Right ventricle myocardium superior (tissue), 1 donor: Measurements from ENCODE around the gene DOCK9. TPM values are rescaled to one million over a fixed set of nuclear protein-coding genes. Genes with fewer than 3 reads are reported as not detected.

Source experiments
- ATAC-seq: fragments of 200-7000 bp; cut with Tn5 transposase; one replicate; pipeline ENCODE4 v1.9.1; 2020; ENCODE audit warnings: mild to moderate bottlenecking; ENCODE audit not compliant: poor library complexity
- DNase-seq: peaks from one replicate; pipeline ENCODE4 v3.0.0-alpha.2; 2020
- intact Hi-C: fragments of 100-400 bp; cut with DNase I; formaldehyde crosslinking; loops from one replicate; pipeline ENCODE4 v1.11.2; 2022
- total RNA-seq: library from RNA; stranded (reverse); fragmentation: NEBNext Ultra II Directional; extraction: Animal tissue kit (Norgen Biotek cat#: 25700); gene quantifications from one replicate; pipeline ENCODE4 v1.2.1, GENCODE V29; 2021
- donor health status: DM: no; HTN: yes; CAD: no; lungs with severe emphysema.

DOCK9 gene
- total RNA-seq, 1 donor from 2014 or later, result 28.3 TPM

DNA sequence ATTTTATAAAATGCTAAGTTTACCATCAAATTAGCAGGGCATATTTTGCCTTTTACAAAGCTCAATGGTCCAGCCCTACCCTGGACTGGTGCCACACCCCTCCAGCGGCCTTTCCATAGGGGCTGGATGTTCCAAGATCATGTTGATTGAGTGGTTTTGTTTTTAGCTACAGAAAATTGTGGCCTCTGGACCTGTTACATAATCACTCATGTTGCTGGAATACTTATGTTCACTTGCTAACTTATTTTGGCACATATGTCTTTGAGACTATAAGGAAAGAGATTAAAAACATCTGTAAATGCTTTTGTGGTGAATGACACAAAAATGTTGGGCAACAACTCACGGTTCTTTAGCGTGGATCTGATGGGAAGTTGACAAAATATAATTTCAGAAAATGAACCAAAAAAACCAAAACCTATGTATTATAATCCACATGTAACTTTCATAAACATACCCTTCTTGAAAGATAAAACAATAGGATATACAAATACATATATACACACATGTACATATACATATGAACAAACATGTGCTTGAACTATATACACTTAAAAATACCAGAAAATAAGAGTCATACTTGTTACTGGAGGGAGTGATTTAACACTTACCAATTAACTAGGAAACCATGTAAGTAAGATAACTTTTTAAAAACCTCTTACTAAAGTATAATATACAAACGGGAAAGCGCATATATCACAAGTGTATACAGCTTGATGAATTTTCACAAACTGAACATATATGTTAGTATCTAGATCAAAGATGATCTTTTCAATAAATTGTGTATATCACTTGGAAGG, 178.8 kb downstream of the DOCK9 start:
- ATAC-seq (no peak), DNase-seq (no peak)
- intact Hi-C loops, result no loop called here

DNA sequence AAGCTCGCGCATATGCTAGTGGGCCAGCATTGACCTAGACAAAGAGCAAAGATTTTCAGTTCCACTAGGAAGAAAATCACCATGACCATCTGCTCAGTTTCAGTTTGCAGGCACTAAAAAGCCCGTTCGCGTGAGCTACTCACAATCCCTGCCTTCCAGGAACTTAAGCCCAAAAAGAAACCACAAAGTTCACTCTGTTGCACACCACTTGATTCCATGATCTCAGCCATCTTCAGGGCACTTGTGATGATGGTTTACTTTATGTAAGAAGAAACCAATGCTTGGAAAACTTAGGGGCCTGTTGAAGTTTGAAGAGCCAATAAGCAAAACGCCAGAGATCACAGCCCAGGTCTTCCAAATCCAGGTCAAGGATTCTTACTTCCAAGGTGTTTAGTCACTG, 180.4 kb downstream of the DOCK9 start:
- DNase-seq (no peak), ATAC-seq (no peak)
- intact Hi-C loops, result no loop called here

DNA sequence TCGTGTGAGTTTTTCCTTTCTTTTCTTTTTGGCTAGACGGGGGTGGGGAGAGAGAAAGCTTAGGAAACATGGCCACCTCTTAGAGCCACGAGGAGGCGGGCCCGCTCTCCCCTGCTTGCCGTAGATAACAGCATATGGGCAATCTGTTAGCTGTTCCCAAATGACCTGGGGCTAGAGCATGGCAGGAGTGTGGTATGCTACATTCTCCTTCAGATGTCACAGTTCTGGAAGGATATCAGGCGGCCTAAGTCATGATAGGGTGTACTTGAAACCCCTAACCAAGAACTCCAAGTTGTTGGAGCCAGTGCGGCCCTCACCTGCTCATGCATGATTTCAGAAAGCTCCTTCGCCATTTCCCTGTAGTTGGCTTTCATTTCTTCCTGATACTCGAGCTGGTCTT, 181.1 kb downstream of the DOCK9 start:
- no peak for ATAC-seq
- no peak for DNase-seq
- intact Hi-C loops, result no loop called here

DNA sequence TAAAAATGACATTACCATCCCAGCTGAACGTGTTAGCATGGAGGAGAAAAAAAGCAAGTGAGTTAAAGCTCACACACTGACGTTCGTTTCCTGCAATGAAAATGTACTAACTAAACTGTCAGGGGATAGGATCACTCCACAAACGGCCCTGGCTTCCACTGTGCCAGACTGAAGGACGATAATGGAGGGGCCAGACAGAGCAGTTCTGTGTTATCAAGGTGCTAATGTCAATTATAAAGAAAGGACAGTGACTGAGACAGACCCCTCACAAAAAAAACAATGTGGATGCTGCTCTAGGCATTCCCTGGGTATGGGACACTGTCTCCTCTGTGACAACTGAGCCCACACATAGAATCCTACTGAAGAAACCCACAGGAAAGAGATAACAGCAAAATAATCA, 181.7 kb downstream of the DOCK9 start:
- intact Hi-C loops, result no loop called here
- ATAC-seq, result no peak
- DNase-seq, result no peak

DNA sequence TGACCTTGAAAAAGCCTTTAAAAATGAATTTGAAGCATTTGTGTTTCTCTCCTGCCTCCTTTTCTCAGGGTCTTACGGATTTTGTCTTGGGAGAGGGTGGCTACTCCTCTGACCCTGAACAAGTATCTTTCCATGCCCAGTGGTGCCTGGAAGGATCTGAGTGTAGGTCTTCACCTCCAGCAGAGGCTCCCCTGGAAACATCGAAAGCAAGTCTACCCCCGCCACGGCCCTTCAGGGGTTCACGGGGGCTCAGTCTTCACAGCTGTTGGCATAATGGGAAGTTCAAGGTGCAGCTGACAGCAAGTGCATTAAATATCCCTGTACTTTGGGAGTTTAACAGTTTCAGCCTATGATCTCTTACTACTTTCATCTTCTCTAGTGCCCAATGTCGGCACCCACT, 182.6 kb downstream of the DOCK9 start:
- intact Hi-C loops, result no loop called here
- ATAC-seq (no peak), DNase-seq (no peak)

DNA sequence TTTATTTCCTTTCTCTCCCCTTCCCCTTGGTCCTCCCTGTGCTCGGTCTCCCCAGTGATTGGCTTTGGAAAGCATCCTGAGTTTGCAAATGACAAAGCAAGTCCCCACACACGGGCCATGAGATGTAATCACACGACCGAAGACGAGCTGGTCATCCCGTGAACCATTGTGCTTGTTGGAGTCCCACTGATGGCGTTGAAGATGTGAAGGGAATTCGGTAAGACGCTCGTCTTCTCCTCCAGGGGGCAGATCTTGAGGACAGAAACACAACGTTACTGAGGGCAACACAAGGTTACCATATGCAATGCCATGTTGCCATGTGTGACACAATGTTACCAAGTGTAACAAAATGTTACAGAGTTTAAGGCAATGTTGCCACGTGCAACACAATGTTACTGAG, 183.4 kb downstream of the DOCK9 start:
- DNase-seq (no peak), ATAC-seq (no peak)
- intact Hi-C loops, result no loop called here

DNA sequence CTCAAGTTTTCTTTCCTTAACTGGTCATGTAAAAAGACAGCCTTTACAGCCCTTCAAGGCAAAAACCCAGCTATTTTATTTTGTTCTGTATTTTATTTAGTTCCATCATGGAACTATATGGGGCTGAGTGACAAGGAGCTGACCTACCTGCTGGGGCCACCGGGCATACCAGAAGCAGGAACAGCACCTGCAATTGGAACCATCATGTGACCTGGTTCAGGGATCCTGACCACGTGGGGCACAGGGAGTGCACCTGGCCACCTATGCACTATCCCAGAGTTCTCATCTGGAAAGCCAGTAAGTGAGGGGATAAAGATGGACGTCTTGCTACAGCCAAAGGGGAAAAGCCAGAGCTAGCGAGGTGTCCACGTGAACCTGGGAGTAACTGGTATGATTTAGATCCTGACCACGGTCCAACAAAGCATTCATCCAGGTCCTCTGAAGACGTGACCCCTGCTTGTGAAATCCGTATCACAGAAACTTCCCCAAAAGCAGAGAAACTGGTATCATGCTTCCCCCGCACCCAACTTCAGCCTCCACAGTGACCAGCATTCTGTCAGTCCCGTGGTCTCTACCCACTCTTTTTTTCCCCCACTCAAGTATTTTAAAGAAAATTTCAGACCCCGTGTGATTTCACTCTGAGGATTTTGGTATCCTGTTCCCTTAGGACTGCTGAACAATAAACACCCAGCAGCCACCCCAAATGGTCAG, 184.9 kb downstream of the DOCK9 start:
- ATAC-seq (no peak), DNase-seq (no peak)
- intact Hi-C loops, result no loop called here

DNA sequence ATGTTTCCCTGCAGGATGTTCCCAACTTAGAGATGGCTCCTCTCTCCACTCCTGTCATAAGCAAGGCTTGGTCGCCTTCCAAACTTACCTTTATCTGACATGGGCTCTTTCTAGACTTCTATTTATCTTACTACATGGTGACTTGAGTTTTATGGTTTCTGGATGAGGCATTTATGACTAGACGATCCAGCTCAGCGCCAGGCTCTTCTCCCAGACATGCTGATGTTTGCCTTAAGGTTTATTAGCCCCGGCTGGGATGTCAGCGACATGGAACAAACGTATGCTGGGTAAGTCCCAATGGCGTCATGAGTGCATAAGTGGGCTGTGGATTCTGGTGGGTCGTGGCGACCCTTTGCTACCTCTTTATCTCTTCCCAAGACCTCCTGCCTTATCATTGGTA, 185.5 kb downstream of the DOCK9 start:
- DNase-seq (no peak), ATAC-seq (no peak)
- intact Hi-C loops, result no loop called here

DNA sequence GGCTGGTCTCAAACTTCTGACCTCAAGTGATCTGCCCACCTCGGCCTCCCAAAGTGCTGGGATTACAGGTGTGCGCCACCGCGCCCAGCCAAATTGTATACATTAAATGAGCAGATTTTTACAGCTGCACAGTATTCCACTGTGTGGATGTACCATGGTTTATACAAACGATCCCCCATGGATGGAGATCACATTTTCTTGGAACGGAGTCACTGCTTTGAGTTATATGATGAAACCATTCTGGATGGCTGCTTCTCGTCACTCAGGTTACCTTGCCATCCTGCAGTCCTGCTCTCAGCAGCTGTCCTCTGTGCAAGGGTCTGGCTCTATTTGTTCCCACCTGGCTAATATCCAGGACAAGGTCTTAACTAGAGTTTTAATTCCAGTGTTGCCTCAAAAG, 186.3 kb downstream of the DOCK9 start:
- intact Hi-C loops, result no loop called here
- ATAC-seq, result no peak
- DNase-seq, result no peak

DNA sequence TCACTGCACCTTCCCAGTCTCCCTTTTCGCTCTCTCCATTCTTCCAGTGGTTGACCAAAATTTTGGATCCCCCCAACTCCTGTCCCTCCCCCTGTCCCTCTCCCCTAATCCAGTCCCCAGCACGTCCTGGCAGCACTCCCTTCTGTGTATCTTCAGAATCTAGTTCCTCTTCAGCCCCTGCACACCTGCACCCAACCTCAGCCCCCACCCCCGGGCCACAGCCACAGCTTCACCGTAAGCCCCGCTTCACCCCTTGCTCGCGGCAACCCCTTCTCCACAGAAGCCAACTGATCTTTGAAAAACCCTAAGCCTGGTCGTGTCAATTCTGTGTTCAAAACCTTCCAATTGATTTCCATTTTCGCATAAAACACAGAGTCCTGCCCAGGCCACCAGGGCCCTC, 189.9 kb downstream of the DOCK9 start:
- ATAC-seq (no peak), DNase-seq (no peak)
- intact Hi-C loops, result no loop called here

DNA sequence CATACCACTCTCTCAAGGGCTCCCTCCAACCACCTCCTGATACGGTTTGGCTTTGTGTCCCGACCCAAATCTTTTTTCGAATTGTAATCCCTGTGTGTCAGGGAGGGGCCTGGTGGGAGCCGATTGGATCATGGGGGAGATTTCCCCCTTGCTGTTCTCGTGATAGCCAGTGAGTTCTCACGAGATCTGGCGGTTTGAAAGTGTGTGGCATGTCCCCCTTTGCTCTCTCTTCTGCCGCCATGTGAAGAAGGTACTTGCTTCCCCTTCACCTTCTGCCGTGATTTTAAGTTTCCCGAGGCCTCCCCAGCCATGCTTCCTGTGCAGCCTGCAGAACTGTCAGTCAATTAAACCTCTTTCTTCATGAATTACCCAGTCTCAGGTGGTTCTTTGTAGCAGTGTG, 190.7 kb downstream of the DOCK9 start:
- DNase-seq (no peak), ATAC-seq (no peak)
- intact Hi-C loops, result no loop called here

DNA sequence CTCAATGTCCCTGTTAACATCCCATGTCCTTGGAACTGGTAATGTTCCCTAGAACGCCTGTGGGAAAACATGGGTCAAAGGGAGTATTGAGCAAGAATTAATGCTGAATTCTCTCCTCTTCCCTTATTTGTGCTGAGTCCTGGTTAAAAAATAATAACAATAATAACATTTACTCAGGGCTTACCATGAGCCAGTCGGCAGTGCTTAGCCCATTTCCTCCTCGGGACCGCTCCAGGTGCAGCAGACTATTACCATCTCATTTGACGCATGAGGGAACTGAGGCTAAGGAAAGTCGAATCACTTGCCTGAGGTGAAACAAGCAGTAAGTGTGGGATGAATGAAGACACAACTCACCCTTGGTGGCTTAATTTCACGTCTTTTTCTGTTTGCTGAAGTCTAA, 191.8 kb downstream of the DOCK9 start:
- DNase-seq (no peak), ATAC-seq (no peak)
- intact Hi-C loops, result no loop called here

DNA sequence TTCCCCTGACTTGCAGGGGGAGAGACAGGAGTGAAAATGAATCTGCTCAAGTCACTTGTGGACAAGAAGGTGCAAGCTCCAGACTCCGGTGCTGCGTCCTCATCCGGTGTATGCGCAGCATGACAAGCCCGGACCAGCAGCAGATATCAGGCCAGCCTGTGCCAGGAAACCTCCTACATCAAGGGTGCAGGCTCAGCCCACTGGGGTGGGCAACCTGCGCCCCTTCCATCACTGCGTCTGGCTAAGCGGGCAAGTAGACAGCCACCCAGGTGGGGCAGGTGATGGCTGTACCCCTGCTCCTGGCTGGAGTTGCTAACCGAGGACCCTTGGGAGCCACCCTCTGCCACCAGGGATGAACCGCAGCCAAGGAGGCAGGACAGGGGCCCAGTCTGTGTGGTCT, 192.5 kb downstream of the DOCK9 start:
- DNase-seq (no peak), ATAC-seq (no peak)
- intact Hi-C loops, result no loop called here

DNA sequence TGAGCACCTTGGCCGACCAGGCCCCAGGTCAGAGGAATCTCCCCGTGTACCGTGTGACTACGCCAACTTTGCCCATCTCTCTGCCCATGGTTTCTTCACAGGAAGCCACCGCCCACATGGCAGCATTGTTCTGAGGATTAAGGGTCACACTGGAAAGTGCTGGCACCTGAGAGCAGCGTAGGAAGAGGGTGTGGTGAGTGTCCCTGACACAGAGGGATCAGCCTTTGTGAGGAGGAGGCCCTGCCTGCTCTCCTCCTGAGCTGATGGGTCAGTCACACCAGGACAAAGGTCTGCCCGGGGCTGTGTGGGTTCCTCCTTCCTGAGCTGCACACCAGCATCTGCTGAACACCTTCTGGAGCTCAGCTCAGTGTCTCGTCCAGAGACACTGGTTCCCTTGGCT, 193.2 kb downstream of the DOCK9 start:
- intact Hi-C loops, result no loop called here
- ATAC-seq (no peak), DNase-seq (no peak)

DNA sequence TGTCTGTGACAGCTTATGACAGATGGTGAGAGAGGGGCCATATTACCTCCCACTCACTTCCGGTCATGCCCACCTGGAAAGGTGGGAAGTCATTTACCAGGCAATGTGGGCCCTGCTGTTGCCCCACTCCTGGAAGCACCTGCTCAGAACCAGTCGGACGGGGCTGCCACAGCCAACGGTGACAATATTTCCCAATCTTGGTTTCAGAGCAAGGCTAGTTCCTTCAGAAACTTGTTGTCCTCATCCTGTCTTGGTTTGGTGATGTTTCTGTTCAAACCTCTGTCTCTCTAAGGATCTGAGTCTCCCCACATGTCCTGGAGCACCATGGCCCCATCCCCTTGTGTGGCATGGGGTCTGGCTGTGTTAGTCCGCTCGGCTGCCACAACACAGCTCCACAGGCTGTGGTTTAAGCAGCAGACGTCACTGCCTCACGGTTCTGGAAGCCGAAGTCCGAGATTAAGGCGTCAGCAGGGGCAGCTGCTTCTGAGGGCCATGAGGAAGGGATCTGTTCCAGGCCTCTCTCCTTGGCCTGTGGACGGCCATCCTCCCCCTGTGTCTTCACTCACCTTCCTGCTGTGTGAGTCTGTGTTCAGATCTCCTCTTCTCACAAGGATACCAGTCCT, 193.9 kb downstream of the DOCK9 start:
- no peak for DNase-seq
- intact Hi-C loops, result no loop called here

DNA sequence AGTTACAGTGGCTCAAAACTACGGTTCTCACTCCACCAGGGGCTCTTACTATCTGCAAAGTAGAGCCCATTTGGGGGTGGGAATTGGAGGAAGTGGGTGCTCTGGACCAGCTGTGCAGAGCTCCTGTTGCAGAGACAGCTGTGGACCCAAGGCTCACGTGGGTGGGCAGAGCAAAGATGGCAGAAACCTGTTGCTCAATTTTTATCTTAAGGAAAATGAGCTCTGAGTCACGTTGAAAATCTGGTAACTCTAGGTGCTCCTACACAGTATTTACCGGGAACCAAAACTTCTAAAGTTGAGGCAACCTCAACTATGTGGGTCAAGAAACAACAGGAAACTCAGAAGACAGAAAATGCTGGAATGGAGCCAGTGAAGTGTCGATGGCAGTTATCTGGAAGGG, 195.2 kb downstream of the DOCK9 start:
- ATAC-seq, result no peak
- DNase-seq, result no peak
- intact Hi-C loops, result no loop called here

More for the DNA sequence above, 193.9 kb downstream of the DOCK9 start:
- no peak for ATAC-seq

DNA sequence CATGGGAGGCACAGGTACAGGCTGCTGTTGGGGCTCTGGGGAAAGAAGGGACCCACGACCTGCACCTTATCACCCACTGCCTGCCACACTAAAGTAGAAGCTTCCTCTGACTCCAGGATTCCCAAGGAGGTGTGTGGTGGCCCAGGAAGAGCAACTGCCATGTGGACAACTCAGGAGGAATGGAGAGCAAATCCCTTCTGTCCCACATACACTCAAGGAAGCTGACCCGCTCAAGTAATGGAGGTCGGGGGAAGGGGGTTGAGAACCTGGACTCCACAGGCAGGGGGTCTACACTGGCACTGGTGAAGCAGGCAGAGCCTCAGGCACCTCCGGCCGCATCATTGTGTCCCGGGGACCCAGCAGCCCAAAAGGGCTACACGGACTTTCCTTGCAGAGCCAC, 196.0 kb downstream of the DOCK9 start:
- ATAC-seq, result no peak
- DNase-seq, result no peak
- intact Hi-C loops, result no loop called here

DNA sequence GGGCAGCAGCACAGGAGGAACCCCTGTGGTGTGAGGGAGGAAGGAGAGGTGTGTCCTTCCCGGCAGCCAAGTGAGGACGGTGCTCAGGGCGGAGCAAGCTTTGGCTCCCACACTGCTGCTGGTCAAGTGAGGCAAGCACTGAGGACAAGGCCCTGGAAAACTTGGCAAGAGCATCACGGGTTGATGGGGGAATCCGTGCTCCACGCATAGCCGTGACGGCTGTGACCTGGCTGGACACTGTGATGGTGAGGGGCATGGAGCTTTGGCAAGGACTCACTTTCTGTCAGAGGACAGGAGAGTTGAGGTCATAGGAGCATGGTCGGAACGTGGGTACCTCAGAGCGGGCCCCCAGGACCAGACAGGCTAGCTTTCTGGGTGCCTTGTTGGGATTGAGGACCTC, 196.4 kb downstream of the DOCK9 start:
- intact Hi-C loops, result no loop called here
- no peak for DNase-seq
- no peak for ATAC-seq

DNA sequence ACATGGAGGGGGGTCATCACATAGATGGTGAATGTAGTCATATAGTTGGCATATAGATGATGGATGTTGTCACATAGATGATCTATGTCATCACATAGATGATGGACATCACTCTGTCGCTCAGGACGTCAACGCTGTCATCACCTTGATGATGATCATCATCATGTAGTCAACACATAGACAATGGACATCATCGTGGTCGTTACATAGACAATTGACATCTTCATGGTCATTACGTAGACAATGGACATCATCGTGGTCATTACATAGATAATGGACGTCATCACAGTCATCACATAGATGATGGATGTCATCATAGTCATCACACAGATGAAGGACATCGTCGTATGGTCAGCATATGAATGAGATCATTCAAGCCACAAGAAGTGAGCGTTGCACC, 196.8 kb downstream of the DOCK9 start:
- ATAC-seq, result no peak
- intact Hi-C loops, result no loop called here
- no peak for DNase-seq

DNA sequence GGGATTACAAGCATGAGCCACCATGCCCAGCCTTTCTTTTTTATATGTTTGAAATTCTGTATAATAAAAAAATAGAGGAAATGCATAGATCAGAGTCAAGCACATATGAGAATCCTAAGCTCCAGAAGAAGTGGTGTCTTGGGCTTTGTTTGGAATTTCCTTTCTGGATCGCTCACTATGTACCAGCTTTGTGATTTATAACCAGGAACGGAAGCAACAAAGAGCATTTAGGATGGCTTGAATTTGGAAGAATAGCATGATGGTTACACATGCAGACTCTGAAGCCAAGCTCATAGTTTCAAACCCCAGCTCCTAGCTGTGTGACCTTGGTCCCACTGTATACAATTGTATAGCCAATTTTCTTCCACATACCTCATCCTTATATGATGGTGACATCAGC, 197.4 kb downstream of the DOCK9 start:
- ATAC-seq, result no peak
- no peak for DNase-seq
- intact Hi-C loops, result no loop called here
